ENCODE measurements around the gene ITGA1. TPM values are rescaled to one million over a fixed set of nuclear protein-coding genes. Genes with fewer than 3 reads are reported as not detected.

The ITGA1 gene
- polyA plus RNA-seq, 2 donors, result 5.3 to 7.7 TPM

Other genes with a start within 250 kb of the ITGA1 start
- 10 to 100 TPM in 1 of 2 donors, 1 to 10 TPM in 1; 3.9 to 12.5 TPM for gene PELO, start within 50 bp of the ITGA1 start, polyA plus RNA-seq
- gene ITGA2, start 201.4 kb downstream of the ITGA1 start, polyA plus RNA-seq, result 1 to 10 TPM; 3.7 to 6.4 TPM